IgD-negative memory B cell (primary cell): ENCODE measurements around the gene CCDC89. TPM values are rescaled to one million over a fixed set of nuclear protein-coding genes. Genes with fewer than 3 reads are reported as not detected.
"Not testable (repeated sequence)": the region's sequence is repeated elsewhere in the genome, so short reads cannot be mapped to it uniquely, and the experiment has no call there.

ENCODE experiments used
- H3K27ac Mint-ChIP-seq, 3 donors: one replicate each; pipeline ENCODE4 v1.8.0; 2020 to 2022; ENCODE audit warnings: mild to moderate bottlenecking in 3 of 3, mixed read lengths in 3 of 3, moderate library complexity in 1 of 3
- H3K27me3 Mint-ChIP-seq: one replicate; pipeline ENCODE4 v1.8.0; 2021; ENCODE audit warnings: mixed read lengths
- H3K36me3 Mint-ChIP-seq: one replicate; pipeline ENCODE4 v1.8.0; 2020; ENCODE audit warnings: mild to moderate bottlenecking, mixed read lengths
- H3K4me1 Mint-ChIP-seq, 3 donors: one replicate each; pipeline ENCODE4 v1.8.0; 2020 to 2022; ENCODE audit warnings: mixed read lengths in 3 of 3, mild to moderate bottlenecking in 1 of 3
- H3K4me3 Mint-ChIP-seq, 4 donors: one replicate each; pipeline ENCODE4 v1.8.0; 2020 to 2022; ENCODE audit warnings: mild to moderate bottlenecking in 4 of 4, mixed read lengths in 4 of 4, moderate library complexity in 3 of 4
- H3K9me3 Mint-ChIP-seq, 3 donors: one replicate each; pipeline ENCODE4 v1.8.0; 2020 to 2021; ENCODE audit warnings: mixed read lengths in 3 of 3, mild to moderate bottlenecking in 1 of 3
- polyA plus RNA-seq: library from polyadenylated mRNA; unstranded; fragments of 300-500 nt; fragmentation: Illumina TruSeq; gene quantifications from one replicate; pipeline ENCODE4 v1.2.3, GENCODE V29; 2021

The CCDC89 gene
- polyA plus RNA-seq, 1 donor from 2014 or later = not detected

DNA sequence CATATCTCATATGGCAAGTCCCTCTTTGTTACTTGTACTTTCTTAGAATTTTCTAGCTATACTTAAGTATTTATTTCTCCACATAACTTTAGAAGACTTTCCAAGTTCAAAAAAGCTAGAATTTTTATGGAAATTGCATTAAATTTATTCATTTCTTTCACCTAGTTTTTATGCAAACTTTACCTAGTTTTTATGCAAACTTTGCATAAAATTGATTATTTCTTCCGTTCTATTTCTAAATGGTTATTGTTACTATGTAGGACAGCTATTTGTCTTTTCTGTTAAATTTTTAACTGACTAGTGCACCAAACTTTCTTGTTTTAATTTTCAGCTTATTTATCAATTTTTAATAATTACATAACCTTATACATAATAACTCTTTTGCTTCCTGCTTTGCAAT is 17.8 kb downstream of the CCDC89 start:
- H3K9me3 Mint-ChIP-seq = peaks cover 0 to 4% (median 3%) of the 10 kb centered on the region in 3 donors
- peak overlapping the region in 1 of 4 donors; percentile 31 for H3K4me3 Mint-ChIP-seq
- peaks cover 8 to 16% (median 13%) of the 10 kb centered on the region in 3 donors for H3K4me1 Mint-ChIP-seq
- H3K27me3 Mint-ChIP-seq = no peaks in the 10 kb centered on the region
- H3K36me3 Mint-ChIP-seq = peaks cover 5% of the 10 kb centered on the region
- no peak overlapping the region for H3K27ac Mint-ChIP-seq

DNA sequence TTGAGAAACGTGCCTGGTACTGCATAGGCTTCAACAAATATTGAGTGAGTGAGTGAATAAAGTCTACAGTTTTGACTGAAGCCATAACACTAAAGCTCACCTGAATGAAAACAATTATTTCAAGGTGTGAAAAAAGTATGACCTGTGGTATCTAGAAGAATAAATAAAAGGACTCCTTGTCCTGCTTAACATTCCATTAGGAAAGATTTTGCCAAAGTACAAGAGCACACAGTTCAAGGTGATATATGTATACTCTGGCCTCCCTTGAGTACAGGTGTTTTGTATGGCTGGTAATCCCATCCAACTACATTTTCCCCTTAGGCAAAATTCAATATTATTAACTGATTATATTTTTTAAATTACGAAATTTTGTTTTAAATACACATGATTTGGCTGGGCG is 19.3 kb downstream of the CCDC89 start:
- peak overlapping the region in 1 of 4 donors; percentile 44 for H3K4me3 Mint-ChIP-seq
- peaks cover 5% of the 10 kb centered on the region for H3K36me3 Mint-ChIP-seq
- H3K27me3 Mint-ChIP-seq = no peaks in the 10 kb centered on the region
- peaks cover 0 to 1% (median 0%) of the 10 kb centered on the region in 3 donors for H3K9me3 Mint-ChIP-seq
- peaks cover 15 to 21% (median 16%) of the 10 kb centered on the region in 3 donors for H3K4me1 Mint-ChIP-seq
- H3K27ac Mint-ChIP-seq = no peak overlapping the region

GRCh38 chr11:85665733-85666132 is 20.3 kb downstream of the CCDC89 start:
- H3K9me3 Mint-ChIP-seq = no peaks in the 10 kb centered on the region
- H3K36me3 Mint-ChIP-seq = peaks cover 2% of the 10 kb centered on the region
- peaks cover 23 to 30% (median 24%) of the 10 kb centered on the region in 3 donors for H3K4me1 Mint-ChIP-seq

GRCh38 chr11:85664615-85665481 is 21.1 kb downstream of the CCDC89 start, which contains the start of gene CREBZF:
Gene CREBZF, minus strand, starts transcription at chr11:85665129. Its CDS starts 254 bp downstream, at chr11:85664875.
- Mint-ChIP-seq H3K4me1 (peaks cover 25 to 32% (median 31%) of the 10 kb centered on the region in 3 donors), H3K27ac (peak within 1 kb of the TSS; percentile 96 to 99 (median 98)), H3K9me3 (no peaks in the 10 kb centered on the region), H3K27me3 (no peaks in the 10 kb centered on the region), H3K36me3 (peaks cover 2% of the 10 kb centered on the region), H3K4me3 (peak within 1 kb of the TSS; percentile 93 to 100 (median 99))

More at GRCh38 chr11:85665733-85666132, 20.3 kb downstream of the CCDC89 start:
- Mint-ChIP-seq H3K27ac (peak overlapping the region in 2 of 3 donors; percentile 98 to 99), H3K4me3 (peak overlapping the region in 3 of 4 donors; percentile 32 to 100 (median 99)), H3K27me3 (no peaks in the 10 kb centered on the region)

GRCh38 chr11:85663753-85664614 is 22.0 kb downstream of the CCDC89 start:
- Mint-ChIP-seq H3K4me1 (peaks cover 25 to 39% (median 36%) of the 10 kb centered on the region in 3 donors), H3K36me3 (peaks cover 2% of the 10 kb centered on the region), H3K4me3 (peak overlapping the region; percentile 93 to 100 (median 99)), H3K27ac (peak overlapping the region; percentile 96 to 99 (median 98)), H3K9me3 (no peaks in the 10 kb centered on the region), H3K27me3 (no peaks in the 10 kb centered on the region)

GRCh38 chr11:85663080-85663752 is 22.8 kb downstream of the CCDC89 start:
- peaks cover 25 to 42% (median 38%) of the 10 kb centered on the region in 3 donors for H3K4me1 Mint-ChIP-seq
- no peaks in the 10 kb centered on the region for H3K9me3 Mint-ChIP-seq

GRCh38 chr11:85661972-85662664 is 23.9 kb downstream of the CCDC89 start:
- peak overlapping the region in 1 of 3 donors; percentile 12 for H3K27ac Mint-ChIP-seq
- no peaks in the 10 kb centered on the region for H3K9me3 Mint-ChIP-seq
- peak overlapping the region in 2 of 4 donors; percentile 28 to 73 for H3K4me3 Mint-ChIP-seq
- H3K27me3 Mint-ChIP-seq = no peaks in the 10 kb centered on the region
- peaks cover 25 to 42% (median 39%) of the 10 kb centered on the region in 3 donors for H3K4me1 Mint-ChIP-seq
- H3K36me3 Mint-ChIP-seq = peaks cover 2% of the 10 kb centered on the region

More at GRCh38 chr11:85663080-85663752, 22.8 kb downstream of the CCDC89 start:
- Mint-ChIP-seq H3K36me3 (peaks cover 2% of the 10 kb centered on the region), H3K27me3 (no peaks in the 10 kb centered on the region), H3K27ac (peak overlapping the region; percentile 96 to 99 (median 98)), H3K4me3 (peak overlapping the region; percentile 93 to 100 (median 99))

DNA sequence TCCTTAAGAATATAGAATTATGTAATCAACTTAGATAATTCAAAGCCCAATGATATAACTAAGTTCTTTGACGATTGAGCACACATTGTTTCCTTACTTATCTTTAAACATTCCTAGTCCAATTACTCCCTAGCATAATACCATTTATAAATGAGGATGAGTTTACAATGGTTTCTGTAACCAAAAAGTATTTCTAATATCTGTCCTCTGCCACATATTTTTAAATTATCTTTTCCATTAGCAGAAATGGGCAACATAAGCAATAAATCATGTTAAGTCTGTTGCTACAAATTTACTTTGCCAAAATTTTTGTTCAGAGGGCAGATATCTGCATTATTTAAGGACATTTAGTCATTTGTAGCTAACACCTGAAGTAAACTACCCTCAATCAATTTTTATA is 27.8 kb downstream of the CCDC89 start:
- H3K36me3 Mint-ChIP-seq = no peaks in the 10 kb centered on the region

GRCh38 chr11:85656777-85657176 is 29.2 kb downstream of the CCDC89 start:
- Mint-ChIP-seq H3K27ac (no peak overlapping the region), H3K4me1 (peaks cover 16 to 33% (median 32%) of the 10 kb centered on the region in 3 donors), H3K4me3 (no peak overlapping the region), H3K9me3 (no peaks in the 10 kb centered on the region), H3K36me3 (no peaks in the 10 kb centered on the region), H3K27me3 (no peaks in the 10 kb centered on the region)

More for the DNA sequence above, 27.8 kb downstream of the CCDC89 start:
- no peaks in the 10 kb centered on the region for H3K9me3 Mint-ChIP-seq
- no peak overlapping the region for H3K4me3 Mint-ChIP-seq
- H3K4me1 Mint-ChIP-seq = peaks cover 20 to 37% (median 36%) of the 10 kb centered on the region in 3 donors
- H3K27me3 Mint-ChIP-seq = no peaks in the 10 kb centered on the region
- no peak overlapping the region for H3K27ac Mint-ChIP-seq

DNA sequence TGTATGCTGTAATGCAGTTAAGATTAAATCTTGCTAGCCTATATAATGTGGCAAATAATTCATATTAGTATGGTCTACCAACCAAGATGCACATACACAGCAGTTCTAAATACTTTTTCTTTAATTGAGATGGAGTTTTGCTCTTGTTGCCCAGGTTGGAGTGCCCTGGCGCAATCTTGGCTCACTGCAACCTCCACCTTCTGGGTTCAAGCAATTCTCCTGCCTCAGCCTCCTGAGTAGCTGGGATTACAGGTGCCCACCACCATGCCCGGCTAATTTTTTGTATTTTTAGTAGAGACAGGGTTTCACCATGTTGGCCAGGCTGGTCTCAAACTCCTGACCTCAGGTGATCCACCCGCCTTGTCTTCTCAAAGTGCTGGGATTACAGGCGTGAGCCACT is 31.7 kb downstream of the CCDC89 start:
- not testable (repeated sequence) for H3K4me3 Mint-ChIP-seq, H3K27ac Mint-ChIP-seq, H3K36me3 Mint-ChIP-seq, H3K9me3 Mint-ChIP-seq, H3K27me3 Mint-ChIP-seq
- peaks cover 9 to 26% (median 18%) of the 10 kb centered on the region in 3 donors for H3K4me1 Mint-ChIP-seq

GRCh38 chr11:85652786-85653447 is 33.1 kb downstream of the CCDC89 start:
- Mint-ChIP-seq H3K4me1 (peaks cover 10 to 27% (median 14%) of the 10 kb centered on the region in 3 donors), H3K9me3 (no peaks in the 10 kb centered on the region), H3K27ac (no peak overlapping the region), H3K36me3 (peaks cover under 1% of the 10 kb centered on the region), H3K4me3 (peak overlapping the region in 1 of 4 donors; percentile 19), H3K27me3 (no peaks in the 10 kb centered on the region)

DNA sequence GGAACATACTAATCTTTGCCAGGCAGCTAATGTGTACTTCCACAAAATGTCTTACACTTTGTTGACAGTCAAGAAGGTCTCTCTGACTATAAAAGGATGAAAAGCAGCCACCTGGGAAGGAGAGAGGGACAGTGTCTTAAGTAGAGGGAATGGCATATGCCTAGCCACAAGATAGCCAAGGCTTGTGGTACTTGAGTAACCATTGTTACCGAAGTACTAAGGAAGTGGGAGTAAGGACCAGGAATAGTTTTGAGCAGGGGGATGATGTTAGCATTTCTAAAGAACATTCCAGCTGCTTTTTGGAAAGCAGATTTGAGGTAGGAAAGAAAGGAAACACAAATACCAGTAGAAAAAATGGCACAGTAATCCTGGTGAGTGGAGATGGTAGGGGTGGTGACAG is 34.9 kb downstream of the CCDC89 start:
- Mint-ChIP-seq H3K27ac (peak overlapping the region in 1 of 3 donors; percentile 56), H3K4me1 (peaks cover 15 to 26% (median 21%) of the 10 kb centered on the region in 3 donors), H3K36me3 (peaks cover 1% of the 10 kb centered on the region), H3K4me3 (no peak overlapping the region), H3K27me3 (no peaks in the 10 kb centered on the region), H3K9me3 (no peaks in the 10 kb centered on the region)

DNA sequence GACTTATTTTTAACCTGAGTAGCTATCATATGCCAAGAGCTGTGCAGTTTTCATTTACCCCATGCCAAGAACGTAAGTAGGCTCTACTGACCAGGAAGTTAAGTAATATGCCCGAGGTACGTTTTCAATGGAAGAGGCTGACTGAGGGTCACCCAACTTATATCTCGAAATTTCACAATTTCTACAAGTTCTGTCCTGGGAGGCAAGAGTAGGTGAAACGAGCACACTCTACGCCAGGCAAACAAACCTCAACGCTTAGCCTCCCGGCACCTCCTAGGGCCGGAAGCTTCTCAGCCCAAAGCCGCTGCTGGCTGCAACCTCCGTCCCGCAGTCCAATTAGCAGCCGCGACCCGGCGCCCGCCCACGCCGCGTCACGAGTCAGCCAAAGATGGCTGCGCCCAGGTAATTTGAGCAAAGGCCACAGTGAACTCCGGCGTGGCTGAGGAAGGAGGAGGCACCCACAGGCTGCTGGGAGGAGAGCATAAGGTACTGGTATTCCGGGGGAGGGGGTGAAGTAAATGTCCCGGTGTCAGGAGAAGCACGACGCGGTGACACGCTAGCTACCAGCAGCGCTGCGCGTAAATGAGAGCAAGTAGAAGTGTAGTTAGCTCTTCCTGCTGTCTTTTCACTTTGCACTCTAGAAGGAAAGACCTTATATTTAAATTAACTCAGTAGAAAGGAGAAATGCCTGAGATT is 38.2 kb downstream of the CCDC89 start, which contains the start of gene TMEM126A:
TSS of gene TMEM126A (plus strand) at position 364 of the 696 bp plus-strand sequence. CDS start 2,289 bp downstream, outside the sequence.
- Mint-ChIP-seq H3K4me1 (peaks cover 10 to 17% (median 15%) of the 10 kb centered on the region in 3 donors), H3K27me3 (peaks cover 3% of the 10 kb centered on the region), H3K9me3 (no peaks in the 10 kb centered on the region), H3K36me3 (peaks cover 1% of the 10 kb centered on the region), H3K4me3 (peak within 1 kb of the TSS; percentile 92 to 99 (median 95)), H3K27ac (peak within 1 kb of the TSS; percentile 84 to 98 (median 98))
